OCI-LY7 (cell line): ENCODE data around the gene FMNL2. TPM values are rescaled to one million over a fixed set of nuclear protein-coding genes. Genes with fewer than 3 reads are reported as not detected.

Experiments
- BruUV-seq: library from RNA; stranded (reverse); fragments of 400-500 nt; replicated peaks from 2 replicates; lab custom pipeline; 2021; lab: Mats Ljungman, UMichigan
- CTCF ChIA-PET: fragments of 300-600 bp; sonication (Branson Sonifier 250); formaldehyde crosslinking; loops from one replicate; lab custom pipeline; 2022; ENCODE audit warnings: antibody characterized with exemption; ENCODE audit not compliant: unreplicated experiment; lab: Charles Lee
- POLR2A ChIA-PET: fragments of 300-600 bp; sonication (Branson Sonifier 250); formaldehyde crosslinking; loops from one replicate; lab custom pipeline; 2022; ENCODE audit warnings: antibody characterized with exemption; lab: Charles Lee
- DNase-seq: peaks from one replicate; pipeline ENCODE4 v3.0.0-alpha.2; 2015; ENCODE audit warnings: low spot score
- H2AFZ ChIP-seq: fragments of 200-600 bp; sonication (generic), shearing (Covaris generic); 2 replicates; pipeline ENCODE4 v1.6.1; 2014; ENCODE audit warnings: mild to moderate bottlenecking, antibody characterized with exemption, low read length, moderate library complexity
- H3K27ac ChIP-seq: fragments of 200-600 bp; sonication (generic); 2 replicates; pipeline ENCODE4 v1.5.1; 2014; ENCODE audit warnings: mixed run types, low read depth, mild to moderate bottlenecking, moderate library complexity, low read length, inconsistent platforms; ENCODE audit not compliant: poor library complexity, severe bottlenecking
- H3K36me3 ChIP-seq: fragments of 200-600 bp; sonication (generic); 2 replicates; pipeline ENCODE4 v1.6.1; 2014; ENCODE audit warnings: mild to moderate bottlenecking, antibody characterized with exemption, low read length, moderate library complexity, mixed read lengths; ENCODE audit not compliant: insufficient read depth
- H3K4me1 ChIP-seq: fragments of 200-600 bp; sonication (generic); 2 replicates; pipeline ENCODE4 v1.5.1; 2014; ENCODE audit warnings: mild to moderate bottlenecking, low read length; ENCODE audit not compliant: insufficient read depth, poor library complexity, severe bottlenecking
- H3K4me2 ChIP-seq: fragments of 200-600 bp; sonication (generic); 2 replicates; pipeline ENCODE4 v1.6.1; 2014; ENCODE audit warnings: mild to moderate bottlenecking, low read length
- H3K4me3 ChIP-seq: fragments of 200-600 bp; sonication (generic); 2 replicates; pipeline ENCODE4 v1.5.1; 2014; ENCODE audit warnings: mild to moderate bottlenecking, low read depth, low read length; ENCODE audit not compliant: poor library complexity, severe bottlenecking
- H3K79me2 ChIP-seq: fragments of 200-600 bp; sonication (generic); 2 replicates; pipeline ENCODE4 v1.6.1; 2016; ENCODE audit warnings: low read depth, mild to moderate bottlenecking, low read length, moderate library complexity, mixed read lengths; ENCODE audit not compliant: insufficient read depth
- H3K9me2 ChIP-seq: fragments of 200-600 bp; sonication (generic); 2 replicates; pipeline ENCODE4 v1.6.1; 2016; ENCODE audit warnings: mild to moderate bottlenecking, low read length, mixed read lengths; ENCODE audit not compliant: insufficient read depth
- H3K9me3 ChIP-seq: fragments of 200-600 bp; sonication (generic); 2 replicates; pipeline ENCODE4 v1.6.1; 2014; ENCODE audit warnings: mild to moderate bottlenecking, mixed run types, low read length, mixed read lengths
- H4K20me1 ChIP-seq: fragments of 200-600 bp; sonication (generic); 2 replicates; pipeline ENCODE4 v1.6.1; 2014; ENCODE audit warnings: mild to moderate bottlenecking, antibody characterized with exemption, low read length, moderate library complexity, mixed read lengths; ENCODE audit not compliant: insufficient read depth
- EZH2phosphoT487 ChIP-seq: fragments of 200-600 bp; sonication (generic); IDR thresholded peaks from 2 replicates; pipeline ENCODE4 v1.6.1; 2018; ENCODE audit warnings: low read depth, borderline replicate concordance, mild to moderate bottlenecking, mixed run types, antibody characterized with exemption, low read length, moderate library complexity, mixed read lengths
- intact Hi-C: fragments of 100-400 bp; cut with micrococcal nuclease; formaldehyde crosslinking; loops from one replicate; pipeline ENCODE4 v1.10.0; 2022; ENCODE audit not compliant: unreplicated experiment
- total RNA-seq, 2 experiments: library from RNA; depleted of rRNA in 1 of 2; stranded (reverse); fragments of >200 nt in 1 of 2; shearing (Covaris generic) in 1 of 2; gene quantifications; 2 replicates each; pipeline ENCODE4 v1.2.3, GENCODE V29; 2014 to 2022
- TF ChIP-seq, protein P1 (sequence below): fragments of 200-600 bp; sonication (generic); conservative IDR thresholded peaks from 2 replicates; pipeline ENCODE4 v1.5.1; 2014; ENCODE audit warnings: mild to moderate bottlenecking, antibody characterized with exemption, low read length, moderate library complexity, mixed read lengths

FMNL2 gene
- total RNA-seq, 2 experiments from 2014 or later = 0.03 to 0.21 TPM

DNA sequence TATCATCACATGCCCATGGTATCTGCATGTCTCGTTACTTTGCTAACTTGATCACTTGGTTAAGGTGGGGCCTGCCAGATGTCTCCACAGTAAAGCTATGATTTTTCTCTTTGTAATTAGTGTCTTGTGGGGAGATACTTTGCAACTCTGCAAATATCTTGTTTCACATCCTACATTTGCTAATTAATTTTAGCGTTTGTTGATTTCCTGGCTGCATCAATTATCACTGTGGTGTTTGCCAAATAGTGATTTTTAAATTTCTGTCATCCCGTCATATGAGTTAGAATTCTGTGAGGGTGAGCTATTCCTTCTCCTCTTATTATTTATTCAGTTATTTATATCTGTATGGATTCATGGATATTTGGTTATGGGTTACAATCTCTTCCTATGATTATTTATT, 161.4 kb downstream of the FMNL2 start:
- Histone ChIP-seq H3K4me3 (no peak overlapping the region), H3K36me3 (no peaks in the 10 kb centered on the region), H3K9me2 (no peaks in the 10 kb centered on the region), H3K9me3 (no peaks in the 10 kb centered on the region), H3K27ac (no peak overlapping the region), H3K79me2 (no peaks in the 10 kb centered on the region), H2AFZ (no peak overlapping the region), H3K4me1 (no peaks in the 10 kb centered on the region), H4K20me1 (no peaks in the 10 kb centered on the region), H3K4me2 (no peak overlapping the region)
- TF ChIP-seq, protein P1, sequence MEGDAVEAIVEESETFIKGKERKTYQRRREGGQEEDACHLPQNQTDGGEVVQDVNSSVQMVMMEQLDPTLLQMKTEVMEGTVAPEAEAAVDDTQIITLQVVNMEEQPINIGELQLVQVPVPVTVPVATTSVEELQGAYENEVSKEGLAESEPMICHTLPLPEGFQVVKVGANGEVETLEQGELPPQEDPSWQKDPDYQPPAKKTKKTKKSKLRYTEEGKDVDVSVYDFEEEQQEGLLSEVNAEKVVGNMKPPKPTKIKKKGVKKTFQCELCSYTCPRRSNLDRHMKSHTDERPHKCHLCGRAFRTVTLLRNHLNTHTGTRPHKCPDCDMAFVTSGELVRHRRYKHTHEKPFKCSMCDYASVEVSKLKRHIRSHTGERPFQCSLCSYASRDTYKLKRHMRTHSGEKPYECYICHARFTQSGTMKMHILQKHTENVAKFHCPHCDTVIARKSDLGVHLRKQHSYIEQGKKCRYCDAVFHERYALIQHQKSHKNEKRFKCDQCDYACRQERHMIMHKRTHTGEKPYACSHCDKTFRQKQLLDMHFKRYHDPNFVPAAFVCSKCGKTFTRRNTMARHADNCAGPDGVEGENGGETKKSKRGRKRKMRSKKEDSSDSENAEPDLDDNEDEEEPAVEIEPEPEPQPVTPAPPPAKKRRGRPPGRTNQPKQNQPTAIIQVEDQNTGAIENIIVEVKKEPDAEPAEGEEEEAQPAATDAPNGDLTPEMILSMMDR = no peak
- TF ChIP-seq EZH2phosphoT487 = no peak
- DNase-seq = no peak
- no TSS peak for BruUV-seq
- ChIA-PET POLR2A (interaction anchor here (0.8 to 1.4 kb wide), 3 partner anchors 11 to 441 kb away, joined by 3 to 7 read pairs (median 3); no protein-coding TSS in a partner anchor), CTCF (no interaction called here)
- intact Hi-C loops = no loop called here

DNA sequence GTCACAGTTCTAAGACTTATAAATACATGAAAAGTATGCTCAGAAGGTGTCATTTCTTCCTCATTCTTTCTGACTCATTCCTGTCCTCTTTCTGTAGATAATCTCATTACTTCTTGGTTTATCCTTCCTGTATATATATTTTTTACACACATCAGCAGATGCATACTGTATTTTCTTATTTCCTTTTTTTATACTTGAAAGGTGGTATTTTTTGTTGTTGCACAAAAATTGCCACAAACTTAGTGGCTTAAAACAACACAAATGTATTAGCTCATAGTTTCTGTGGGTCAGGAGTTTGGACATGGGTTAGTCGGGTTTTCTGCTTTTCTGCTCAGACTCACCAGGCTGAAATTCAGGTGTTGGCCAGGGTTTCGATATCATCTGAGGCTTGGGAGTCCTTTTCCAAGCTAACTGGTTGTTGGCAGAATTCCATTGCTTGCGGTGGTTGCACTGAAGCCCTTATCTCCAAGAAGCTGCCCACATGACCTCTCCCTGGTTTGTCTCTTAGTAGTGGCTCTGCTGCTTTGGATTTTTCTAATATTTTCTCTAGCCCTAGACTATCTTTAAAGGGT, 162.6 kb downstream of the FMNL2 start:
- ChIA-PET CTCF (no interaction called here), POLR2A (interaction anchor here (1.3 to 1.4 kb wide), 2 partner anchors 10 to 442 kb away, joined by 3 to 7 read pairs; no protein-coding TSS in a partner anchor)
- no peak for DNase-seq
- Histone ChIP-seq H2AFZ (no peak overlapping the region), H3K9me3 (no peaks in the 10 kb centered on the region), H4K20me1 (no peaks in the 10 kb centered on the region), H3K4me3 (no peak overlapping the region), H3K79me2 (no peaks in the 10 kb centered on the region), H3K4me1 (no peaks in the 10 kb centered on the region), H3K27ac (no peak overlapping the region), H3K36me3 (no peaks in the 10 kb centered on the region), H3K4me2 (no peak overlapping the region), H3K9me2 (no peaks in the 10 kb centered on the region)
- no TSS peak for BruUV-seq
- TF ChIP-seq, protein P1 = no peak
- TF ChIP-seq EZH2phosphoT487 = no peak
- intact Hi-C loops = no loop called here

DNA sequence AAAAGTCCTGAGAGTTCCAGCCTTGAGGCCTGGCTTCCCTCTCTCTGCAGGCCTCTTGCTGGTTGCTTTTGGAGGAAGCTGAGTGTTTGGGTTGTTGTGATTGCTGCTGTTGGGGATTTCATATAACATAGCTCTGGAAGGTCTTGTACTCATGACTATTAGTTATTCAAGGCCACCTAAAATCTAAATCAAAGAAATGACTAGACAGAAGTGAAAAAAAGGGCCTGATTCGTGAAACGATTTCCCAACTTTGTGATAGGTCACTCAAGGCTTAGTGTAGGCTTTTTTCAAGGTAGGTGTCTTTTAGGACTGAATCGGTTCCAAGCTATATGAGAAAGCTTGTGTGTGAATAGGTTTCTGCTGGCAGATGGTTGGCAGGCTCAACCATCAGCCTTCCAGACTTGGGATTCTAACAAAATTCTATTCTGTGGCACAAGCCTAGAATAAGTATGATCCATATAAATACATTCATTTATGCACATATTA, 164.4 kb downstream of the FMNL2 start:
- H3K9me3 ChIP-seq = no peaks in the 10 kb centered on the region
- no peak overlapping the region for H3K4me3 ChIP-seq
- ChIA-PET POLR2A (interaction anchor here (0.6 to 1.0 kb wide), 2 partner anchors 11 to 81 kb away, joined by 3 to 5 read pairs; no protein-coding TSS in a partner anchor), CTCF (no interaction called here)
- no peaks in the 10 kb centered on the region for H4K20me1 ChIP-seq
- no peaks in the 10 kb centered on the region for H3K79me2 ChIP-seq
- H2AFZ ChIP-seq = no peak overlapping the region
- BruUV-seq = no TSS peak
- no peak overlapping the region for H3K27ac ChIP-seq
- intact Hi-C loops = no loop called here
- no peaks in the 10 kb centered on the region for H3K4me1 ChIP-seq
- H3K4me2 ChIP-seq = no peak overlapping the region
- TF ChIP-seq EZH2phosphoT487 = no peak
- TF ChIP-seq, protein P1 = no peak
- H3K9me2 ChIP-seq = no peaks in the 10 kb centered on the region
- DNase-seq = no peak
- no peaks in the 10 kb centered on the region for H3K36me3 ChIP-seq
